DND-41 (cell line): Measurements from ENCODE around the gene RIPOR2.

Source experiments
- ATAC-seq: fragments of 200-7000 bp; cut with Tn5 transposase; 3 replicates; pipeline ENCODE4 v1.9.1; 2021; ENCODE audit warnings: low read depth; ENCODE audit not compliant: insufficient read depth
- DNase-seq: peaks from one replicate; pipeline ENCODE4 v3.0.0-alpha.2; 2020
- H2AFZ ChIP-seq: 2 replicates; pipeline ENCODE4 v1.6.0; 2012; ENCODE audit warnings: low read depth, low read length
- H3K27ac ChIP-seq: 2 replicates; pipeline ENCODE4 v1.5.1; 2012; ENCODE audit warnings: low read length, inconsistent platforms
- H3K27me3 ChIP-seq: fragments of 200-600 bp; sonication (generic); 2 replicates; pipeline ENCODE4 v1.6.0; 2012; ENCODE audit warnings: low read length, mild to moderate bottlenecking, inconsistent platforms; ENCODE audit not compliant: insufficient read depth, poor library complexity
- H3K36me3 ChIP-seq: 2 replicates; pipeline ENCODE4 v1.5.1; 2012; ENCODE audit warnings: low read length, inconsistent platforms; ENCODE audit not compliant: insufficient read depth
- H3K4me1 ChIP-seq: 2 replicates; pipeline ENCODE4 v1.5.1; 2012; ENCODE audit warnings: mild to moderate bottlenecking, low read length; ENCODE audit not compliant: insufficient read depth
- H3K4me2 ChIP-seq: 2 replicates; pipeline ENCODE4 v1.6.0; 2012; ENCODE audit warnings: mild to moderate bottlenecking, moderate library complexity, low read length, inconsistent platforms; ENCODE audit not compliant: insufficient read depth
- H3K4me3 ChIP-seq, 2 experiments: fragments of 200-600 bp in 1 of 2; shearing (Covaris generic) in 1 of 2; 2 replicates each; pipeline ENCODE4 v1.5.1; 2012 to 2016; ENCODE audit warnings: inconsistent platforms in 2 of 2, low read length in 2 of 2, mild to moderate bottlenecking in 2 of 2, low read depth in 1 of 2, moderate library complexity in 1 of 2
- H3K79me2 ChIP-seq: 2 replicates; pipeline ENCODE4 v1.6.0; 2012; ENCODE audit warnings: low read length, inconsistent platforms; ENCODE audit not compliant: insufficient read depth
- H3K9ac ChIP-seq: 2 replicates; pipeline ENCODE4 v1.6.0; 2012; ENCODE audit warnings: low read depth, mild to moderate bottlenecking, inconsistent platforms, low read length, moderate library complexity
- H3K9me3 ChIP-seq: 2 replicates; pipeline ENCODE4 v1.5.1; 2012; ENCODE audit warnings: low read length, moderate library complexity, mild to moderate bottlenecking, inconsistent platforms; ENCODE audit not compliant: insufficient read depth, severe bottlenecking
- H4K20me1 ChIP-seq: 2 replicates; pipeline ENCODE4 v1.6.0; 2012; ENCODE audit warnings: low read length; ENCODE audit not compliant: insufficient read depth
- CTCF ChIP-seq: IDR thresholded peaks from 2 replicates; pipeline ENCODE4 v1.5.1; 2012; ENCODE audit warnings: borderline replicate concordance, low read length, moderate library complexity, mild to moderate bottlenecking; ENCODE audit not compliant: poor library complexity, severe bottlenecking; ENCODE audit errors: extremely low read depth
- EZH2 ChIP-seq: IDR thresholded peaks from 3 replicates; pipeline ENCODE4 v1.6.1; 2012; ENCODE audit warnings: borderline replicate concordance, low read depth, mild to moderate bottlenecking, moderate library complexity, low read length, inconsistent platforms; ENCODE audit not compliant: severe bottlenecking

RIPOR2 gene

GRCh38 chr6:24919056-24919892, 16.5 kb downstream of the RIPOR2 start:
- Histone ChIP-seq H2AFZ (peak overlapping the region; percentile 25; the same call in 1 of the 2 replicates), H3K79me2 (peaks cover 49% of the 10 kb centered on the region), H3K9ac (peak overlapping the region; percentile 45), H3K36me3 (no peaks in the 10 kb centered on the region), H3K27ac (peak overlapping the region; percentile 81), H4K20me1 (peaks cover 3% of the 10 kb centered on the region; the same call in 1 of the 2 replicates), H3K27me3 (no peaks in the 10 kb centered on the region), H3K9me3 (no peaks in the 10 kb centered on the region), H3K4me2 (peak overlapping the region; percentile 62), H3K4me3 (peak overlapping the region in 1 of 2 experiments; percentile 40; a peak in 2 of 4 replicates), H3K4me1 (peaks cover 60% of the 10 kb centered on the region)
- TF ChIP-seq CTCF: no peak
- TF ChIP-seq EZH2: no peak
- DNase-seq: peak; percentile 88
- ATAC-seq: peak; percentile 96

GRCh38 chr6:24918641-24919055, 17.1 kb downstream of the RIPOR2 start:
- H3K4me2 ChIP-seq: peak overlapping the region; percentile 62
- peaks cover 43% of the 10 kb centered on the region for H3K79me2 ChIP-seq
- H3K36me3 ChIP-seq: no peaks in the 10 kb centered on the region
- no peaks in the 10 kb centered on the region for H3K27me3 ChIP-seq
- ATAC-seq (no peak), DNase-seq (no peak)
- peaks cover 3% of the 10 kb centered on the region; the same call in 1 of the 2 replicates for H4K20me1 ChIP-seq
- peaks cover 56% of the 10 kb centered on the region for H3K4me1 ChIP-seq
- H3K27ac ChIP-seq: peak overlapping the region; percentile 81
- H3K4me3 ChIP-seq: peak overlapping the region in 1 of 2 experiments; percentile 40; a peak in 2 of 4 replicates
- H3K9ac ChIP-seq: peak overlapping the region; percentile 34
- no peak for TF ChIP-seq CTCF
- no peak for TF ChIP-seq EZH2
- no peaks in the 10 kb centered on the region for H3K9me3 ChIP-seq
- no peak overlapping the region for H2AFZ ChIP-seq

GRCh38 chr6:24916496-24916895, 19.3 kb downstream of the RIPOR2 start:
- Histone ChIP-seq H2AFZ (no peak overlapping the region), H3K4me1 (peaks cover 40% of the 10 kb centered on the region), H4K20me1 (peaks cover 3% of the 10 kb centered on the region; the same call in 1 of the 2 replicates), H3K9ac (no peak overlapping the region), H3K27ac (no peak overlapping the region), H3K4me2 (no peak overlapping the region), H3K36me3 (no peaks in the 10 kb centered on the region), H3K4me3 (no peak overlapping the region), H3K9me3 (no peaks in the 10 kb centered on the region), H3K27me3 (no peaks in the 10 kb centered on the region), H3K79me2 (peaks cover 34% of the 10 kb centered on the region)
- no peak for DNase-seq
- TF ChIP-seq CTCF: no peak
- TF ChIP-seq EZH2: no peak
- ATAC-seq: no peak
